GM12878 (cell line): ENCODE results near the gene STARD10. TPM values are rescaled to one million over a fixed set of nuclear protein-coding genes. Genes with fewer than 3 reads are reported as not detected.
A peak's percentile ranks its signal among the peaks of the same experiment; 100 is the strongest.

Experiments used
- ATAC-seq: fragments of 200-7000 bp; cut with Tn5 transposase; 3 replicates; pipeline ENCODE4 v1.9.1; 2020; ENCODE audit warnings: mild to moderate bottlenecking, moderate library complexity
- BruUV-seq: library from RNA; stranded (reverse); fragments of 400-500 nt; replicated peaks from 2 replicates; lab custom pipeline; 2021; lab: Mats Ljungman, UMichigan
- CTCF ChIA-PET: fragments of 300-600 bp; sonication (Branson Sonifier 250); formaldehyde crosslinking; extraction: SDS; loops from one replicate; lab custom pipeline; 2021; ENCODE audit warnings: inconsistent platforms; lab: Yijun Ruan, JAX
- POLR2A ChIA-PET: fragments of 350-600 bp; formaldehyde crosslinking; extraction: SDS; loops from one replicate; lab custom pipeline; 2021; ENCODE audit warnings: inconsistent platforms; lab: Charles Lee
- RAD21 ChIA-PET: fragments of 300-600 bp; sonication (Branson Sonifier 250); formaldehyde crosslinking; loops from one replicate; lab custom pipeline; 2023; ENCODE audit warnings: antibody characterized with exemption; ENCODE audit not compliant: unreplicated experiment; lab: Charles Lee
- SMC1A ChIA-PET: fragments of 300-600 bp; sonication (Branson Sonifier 250); formaldehyde crosslinking; loops from one replicate; lab custom pipeline; 2023; ENCODE audit not compliant: unreplicated experiment, uncharacterized antibody; lab: Charles Lee
- DNase-seq: peaks from one replicate; pipeline ENCODE4 v3.0.0-alpha.2; 2011; ENCODE audit warnings: low read depth, low spot score
- FAIRE-seq: peaks from 3 replicates; lab custom pipeline; 2011; peaks lifted over from hg19 to GRCh38; lab: Jason Lieb, UNC
- H2AFZ ChIP-seq: 2 replicates; pipeline ENCODE4 v1.6.0; 2011; ENCODE audit warnings: low read depth, low read length, control low read depth; ENCODE audit not compliant: control insufficient read depth
- H3K27ac ChIP-seq: 2 replicates; pipeline ENCODE4 v1.5.1; 2011; ENCODE audit warnings: control low read depth; ENCODE audit not compliant: control insufficient read depth, insufficient read depth
- H3K27me3 ChIP-seq, 2 experiments: replicated peaks in 1 of 2; 2 replicates each; pipeline versions ENCODE4 v1.6.0 to v1.6.1; 2011; ENCODE audit warnings: low read length in 1 of 2; ENCODE audit not compliant: control insufficient read depth in 2 of 2, insufficient read depth in 2 of 2
- H3K36me3 ChIP-seq, 2 experiments: 2 replicates each; pipeline ENCODE4 v1.5.1; 2011; ENCODE audit warnings: low read length in 1 of 2; ENCODE audit not compliant: control insufficient read depth in 2 of 2, insufficient read depth in 2 of 2
- H3K4me1 ChIP-seq: 2 replicates; pipeline ENCODE4 v1.6.1; 2011; ENCODE audit warnings: mild to moderate bottlenecking, low read length, moderate library complexity, mixed read lengths; ENCODE audit not compliant: control insufficient read depth, insufficient read depth
- H3K4me2 ChIP-seq: 2 replicates; pipeline ENCODE4 v1.6.0; 2011; ENCODE audit warnings: control low read depth; ENCODE audit not compliant: control insufficient read depth, insufficient read depth
- H3K4me3 ChIP-seq: fragments of 200-600 bp; sonication (generic); 2 replicates; pipeline ENCODE4 v1.5.1; 2016
- H3K79me2 ChIP-seq: 2 replicates; pipeline ENCODE4 v1.6.0; 2011; ENCODE audit warnings: low read length; ENCODE audit not compliant: control insufficient read depth, insufficient read depth
- H3K9ac ChIP-seq: 2 replicates; pipeline ENCODE4 v1.8.0; 2011; ENCODE audit warnings: low read length, control low read depth, mixed read lengths; ENCODE audit not compliant: control insufficient read depth, insufficient read depth
- H3K9me3 ChIP-seq: replicated peaks from 3 replicates; pipeline ENCODE4 v1.5.1; 2011; ENCODE audit warnings: mild to moderate bottlenecking, low read length; ENCODE audit not compliant: control insufficient read depth, insufficient read depth
- H4K20me1 ChIP-seq: 2 replicates; pipeline ENCODE4 v1.6.0; 2011; ENCODE audit not compliant: control insufficient read depth, insufficient read depth
- GABPA ChIP-seq: IDR thresholded peaks from 2 replicates; pipeline ENCODE4 v1.6.1; 2014; ENCODE audit warnings: antibody characterized with exemption, low read depth, mild to moderate bottlenecking, inconsistent platforms
- POLR2AphosphoS5 ChIP-seq: IDR thresholded peaks from 2 replicates; pipeline ENCODE4 v1.6.1; 2011; ENCODE audit warnings: mild to moderate bottlenecking, low read length, inconsistent platforms
- SMC3 ChIP-seq: IDR thresholded peaks from 2 replicates; pipeline ENCODE4 v1.6.1; 2011; ENCODE audit warnings: low read length, improper control_type of control experiment, borderline replicate concordance
- WGBS: methylation state at CpG from one replicate; pipeline ENCODE4 v1.1.6; 2016; ENCODE audit warnings: low lambda C conversion rate; ENCODE audit not compliant: insufficient replicate concordance, insufficient coverage; ENCODE audit errors: missing lambda C conversion rate; 5-methylcytosine and 5-hydroxymethylcytosine counted together
- in situ Hi-C: fragments of 300-500 bp; cut with MboI; formaldehyde crosslinking; loops from 9 replicates; pipeline ENCODE4 v1.14.3; 2018; ENCODE audit warnings: mixed read lengths
- intact Hi-C: fragments of 100-400 bp; cut with micrococcal nuclease; formaldehyde crosslinking; loops from one replicate; pipeline ENCODE4 v1.14.2; 2022; ENCODE audit not compliant: unreplicated experiment
- polyA plus RNA-seq, 11 experiments: library from polyadenylated mRNA; depleted of rRNA in 4 of 11; unstranded in 6 of 11; stranded (reverse) in 5 of 11; fragments of >200 nt; fragmentation: Nextera tagmentation in 4 of 11; fragmentation: Illumina TruSeq in 1 of 11; extraction: Ambion mirVana in 4 of 11; extraction: Trizol in 1 of 11; gene quantifications; 1 replicate in 1 of 11; 2 replicates in 10 of 11; pipeline versions ENCODE4 v1.2.1 to v1.2.3, GENCODE V29; 2011 to 2016; ENCODE audit warnings: inconsistent platforms in 2 of 11, missing spikeins in 2 of 11, low read depth in 1 of 11
- total RNA-seq, 4 experiments: library from RNA; depleted of rRNA in 3 of 4; stranded (reverse); fragments of >200 nt in 3 of 4; fragmentation: Illumina TruSeq in 1 of 4; extraction: Trizol in 1 of 4; gene quantifications; 2 replicates each; pipeline versions ENCODE4 v1.2.1 to v1.2.3, GENCODE V29; 2013 to 2021
- TF ChIP-seq, protein P1 (sequence below): fragments of 450-650 bp; IDR thresholded peaks from 2 replicates; pipeline ENCODE4 v1.6.1; 2016; ENCODE audit warnings: mild to moderate bottlenecking, moderate library complexity, borderline replicate concordance

STARD10 gene
- total and polyA plus RNA-seq, 10 of the 15 experiments (the other 5 are each of a cell fraction or from before 2014, with no cell fraction given) = 0.15 to 43.2 (median 23.1) TPM

GRCh38 chr11:72776844-72777754 is 16.7 kb downstream of the STARD10 start:
- H3K9ac ChIP-seq = no peak overlapping the region
- no peak overlapping the region for H3K27ac ChIP-seq
- no peaks in the 10 kb centered on the region for H3K36me3 ChIP-seq
- H3K9me3 ChIP-seq = no peaks in the 10 kb centered on the region
- POLR2A ChIA-PET = no interaction called here
- no peak for FAIRE-seq
- H4K20me1 ChIP-seq = no peaks in the 10 kb centered on the region
- no TSS peak for BruUV-seq
- CTCF ChIA-PET = interaction anchor here (0.6 to 8.2 kb wide), 4 partner anchors 14 to 52 kb away, joined by 4 to 65 read pairs (median 6); partner anchors contain the start of gene STARD10
- WGBS = 47% methylated on average over 7 of the region's 7 CpGs
- RAD21 ChIA-PET = interaction anchor here (1.0 to 1.5 kb wide), 2 partner anchors 16 to 52 kb away, joined by 3 to 6 read pairs; no protein-coding TSS in a partner anchor
- SMC1A ChIA-PET = interaction anchor here (0.9 to 1.6 kb wide), 3 partner anchors 16 to 646 kb away, joined by 3 read pairs; no protein-coding TSS in a partner anchor
- no peak overlapping the region for H3K4me2 ChIP-seq
- H3K4me1 ChIP-seq = peaks cover 5% of the 10 kb centered on the region
- H2AFZ ChIP-seq = no peak overlapping the region
- no peak for DNase-seq
- no peaks in the 10 kb centered on the region for H3K27me3 ChIP-seq
- in situ Hi-C loops (no loop called here), intact Hi-C loops (no loop called here)
- ATAC-seq = 0 out of 3 replicates have a peak, but pooled peaks have one; percentile 5
- H3K4me3 ChIP-seq = no peak overlapping the region
- no peaks in the 10 kb centered on the region for H3K79me2 ChIP-seq
- TF ChIP-seq GABPA (no peak), POLR2AphosphoS5 (no peak), SMC3 (no peak)
- TF ChIP-seq, protein P1, sequence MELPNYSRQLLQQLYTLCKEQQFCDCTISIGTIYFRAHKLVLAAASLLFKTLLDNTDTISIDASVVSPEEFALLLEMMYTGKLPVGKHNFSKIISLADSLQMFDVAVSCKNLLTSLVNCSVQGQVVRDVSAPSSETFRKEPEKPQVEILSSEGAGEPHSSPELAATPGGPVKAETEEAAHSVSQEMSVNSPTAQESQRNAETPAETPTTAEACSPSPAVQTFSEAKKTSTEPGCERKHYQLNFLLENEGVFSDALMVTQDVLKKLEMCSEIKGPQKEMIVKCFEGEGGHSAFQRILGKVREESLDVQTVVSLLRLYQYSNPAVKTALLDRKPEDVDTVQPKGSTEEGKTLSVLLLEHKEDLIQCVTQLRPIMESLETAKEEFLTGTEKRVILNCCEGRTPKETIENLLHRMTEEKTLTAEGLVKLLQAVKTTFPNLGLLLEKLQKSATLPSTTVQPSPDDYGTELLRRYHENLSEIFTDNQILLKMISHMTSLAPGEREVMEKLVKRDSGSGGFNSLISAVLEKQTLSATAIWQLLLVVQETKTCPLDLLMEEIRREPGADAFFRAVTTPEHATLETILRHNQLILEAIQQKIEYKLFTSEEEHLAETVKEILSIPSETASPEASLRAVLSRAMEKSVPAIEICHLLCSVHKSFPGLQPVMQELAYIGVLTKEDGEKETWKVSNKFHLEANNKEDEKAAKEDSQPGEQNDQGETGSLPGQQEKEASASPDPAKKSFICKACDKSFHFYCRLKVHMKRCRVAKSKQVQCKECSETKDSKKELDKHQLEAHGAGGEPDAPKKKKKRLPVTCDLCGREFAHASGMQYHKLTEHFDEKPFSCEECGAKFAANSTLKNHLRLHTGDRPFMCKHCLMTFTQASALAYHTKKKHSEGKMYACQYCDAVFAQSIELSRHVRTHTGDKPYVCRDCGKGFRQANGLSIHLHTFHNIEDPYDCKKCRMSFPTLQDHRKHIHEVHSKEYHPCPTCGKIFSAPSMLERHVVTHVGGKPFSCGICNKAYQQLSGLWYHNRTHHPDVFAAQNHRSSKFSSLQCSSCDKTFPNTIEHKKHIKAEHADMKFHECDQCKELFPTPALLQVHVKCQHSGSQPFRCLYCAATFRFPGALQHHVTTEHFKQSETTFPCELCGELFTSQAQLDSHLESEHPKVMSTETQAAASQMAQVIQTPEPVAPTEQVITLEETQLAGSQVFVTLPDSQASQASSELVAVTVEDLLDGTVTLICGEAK = no peak
- TF ChIP-seq, all 136 proteins: peak for 0
